ENCODE measurements around the gene SBF1.

GRCh38 chr22:50471962-50472361, 2.9 kb downstream of the SBF1 start:
- no peak for TF ChIP-seq CTCF (IDR thresholded peaks at IDR 0.05)
- TF ChIP-seq POLR2A (IDR thresholded peaks at IDR 0.05) = no peak
- TF ChIP-seq EP300 (IDR thresholded peaks at IDR 0.05; ENCODE audit: low read depth) = no peak
- no peak for TF ChIP-seq POLR2AphosphoS5 (IDR thresholded peaks at IDR 0.05)

Measured in transverse colon (tissue), 4 donors.